ENCODE measurements around the gene RTN4RL2.

Gene RTN4RL2

DNA sequence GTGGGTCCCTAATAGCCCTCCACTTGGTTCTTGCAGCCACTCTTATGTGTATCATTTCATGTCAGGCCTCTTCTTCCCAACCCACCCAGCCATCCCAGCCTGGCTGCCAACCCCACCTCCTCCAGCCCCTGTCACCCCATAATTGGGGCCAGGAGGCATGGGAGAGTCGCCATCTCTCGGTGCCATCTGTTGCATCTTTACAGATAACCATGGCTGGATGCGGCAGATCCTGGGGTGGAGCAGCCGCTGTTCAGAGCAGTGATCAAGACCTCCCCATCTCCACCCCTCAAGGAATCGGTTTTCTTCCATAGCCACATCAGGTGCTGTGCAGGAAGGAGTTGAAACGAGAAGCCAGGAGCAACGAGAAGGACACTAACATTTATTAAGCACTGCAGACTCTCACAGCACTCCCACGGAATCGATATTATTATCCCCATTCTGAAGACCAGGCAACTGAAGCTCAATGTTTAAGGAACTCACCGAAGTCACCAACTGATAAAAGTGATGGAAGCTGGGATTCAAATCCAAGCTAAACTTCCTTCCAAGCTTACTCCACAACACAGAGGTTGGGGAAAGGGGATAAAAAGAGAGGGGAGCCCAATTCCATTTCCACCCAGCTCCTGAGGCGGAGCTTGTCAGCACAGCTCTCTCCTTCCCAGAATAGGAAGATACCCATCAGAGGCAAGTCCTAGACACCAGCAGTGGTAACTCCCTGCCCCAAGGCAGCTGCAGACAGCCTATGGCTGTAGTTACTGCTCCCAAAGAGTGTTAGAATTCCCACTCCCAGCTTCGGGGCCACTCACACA lies 52.5 kb downstream of the RTN4RL2 start:
- no peaks in the 10 kb centered on the region for H3K36me3 ChIP-seq (ENCODE audit: insufficient read depth, low read depth, low read length)
- no peaks in the 10 kb centered on the region for H3K4me1 ChIP-seq (ENCODE audit: insufficient read depth, low read length)
- H3K9me3 ChIP-seq (ENCODE audit: insufficient read depth, low read depth, low read length) = no peaks in the 10 kb centered on the region
- peak overlapping the region; percentile 78; the same call in 1 of the 2 replicates for H3K4me3 ChIP-seq (ENCODE audit: low read length)
- H3K27ac ChIP-seq (ENCODE audit: low read length) = no peak overlapping the region
- peaks cover 52% of the 10 kb centered on the region for H3K27me3 ChIP-seq (ENCODE audit: insufficient read depth, low read length)
- no peak overlapping the region; the same call in 1 of the 2 replicates for H3K9ac ChIP-seq (ENCODE audit: low read depth, low read length)

- Histone ChIP-seq H3K27ac (ENCODE audit: low read length) (no peak overlapping the region), H3K9ac (ENCODE audit: low read depth, low read length) (no peak overlapping the region; the same call in 1 of the 2 replicates), H3K4me3 (ENCODE audit: low read length) (peak overlapping the region; percentile 78), H3K4me1 (ENCODE audit: insufficient read depth, low read length) (no peaks in the 10 kb centered on the region), H3K27me3 (ENCODE audit: insufficient read depth, low read length) (peaks cover 52% of the 10 kb centered on the region), H3K36me3 (ENCODE audit: insufficient read depth, low read depth, low read length) (no peaks in the 10 kb centered on the region), H3K9me3 (ENCODE audit: insufficient read depth, low read depth, low read length) (no peaks in the 10 kb centered on the region)
Observed at GRCh38 chr11:57513452-57513795, 53.1 kb downstream of the RTN4RL2 start.

GRCh38 chr11:57513911-57514537 lies 53.7 kb downstream of the RTN4RL2 start:
- Histone ChIP-seq H3K4me1 (ENCODE audit: insufficient read depth, low read length) (no peaks in the 10 kb centered on the region), H3K4me3 (ENCODE audit: low read length) (peak overlapping the region; percentile 78), H3K27ac (ENCODE audit: low read length) (no peak overlapping the region), H3K36me3 (ENCODE audit: insufficient read depth, low read depth, low read length) (no peaks in the 10 kb centered on the region), H3K27me3 (ENCODE audit: insufficient read depth, low read length) (peaks cover 52% of the 10 kb centered on the region), H3K9me3 (ENCODE audit: insufficient read depth, low read depth, low read length) (no peaks in the 10 kb centered on the region), H3K9ac (ENCODE audit: low read depth, low read length) (peak overlapping the region; percentile 80)

DNA sequence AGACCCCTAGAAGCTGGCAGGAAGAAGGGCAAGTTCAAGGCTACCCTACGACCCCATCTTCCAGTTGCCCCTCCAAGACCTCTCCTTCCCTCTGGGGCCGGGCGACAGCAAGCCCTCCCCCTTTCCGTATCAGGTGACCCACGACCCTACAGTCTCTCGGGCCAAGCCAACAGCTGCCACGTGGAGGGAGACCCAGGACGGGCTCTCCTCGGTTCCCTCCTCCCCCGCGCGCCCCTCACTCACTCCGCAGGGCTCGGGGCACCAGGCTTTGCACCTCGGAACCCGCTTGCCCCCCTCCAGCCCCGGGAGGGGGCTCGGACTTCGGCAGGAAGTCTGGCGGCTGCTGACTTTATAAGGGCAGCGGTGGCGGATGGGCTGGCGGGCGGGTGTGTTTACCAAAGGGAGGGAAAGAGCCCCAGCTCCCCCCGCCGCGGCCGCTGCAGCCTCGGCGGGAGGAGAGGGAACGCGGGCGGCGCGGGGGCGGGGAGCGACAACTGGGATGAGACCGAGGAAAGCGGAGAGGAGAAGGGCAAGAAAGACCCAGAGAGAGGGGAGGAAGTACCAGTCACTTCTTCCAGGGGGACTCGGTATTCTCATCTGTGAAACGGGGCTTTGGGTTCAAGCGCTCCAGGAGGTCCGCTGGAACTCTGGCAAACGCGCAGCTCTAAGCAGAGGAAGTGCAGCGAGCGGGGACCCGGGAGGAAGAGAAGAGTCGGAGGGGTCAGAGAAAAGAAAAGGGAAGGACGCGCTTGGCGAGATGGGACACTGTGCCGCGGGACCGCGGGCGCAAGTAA lies 54.4 kb downstream of the RTN4RL2 start:
- Histone ChIP-seq H3K9me3 (ENCODE audit: insufficient read depth, low read depth, low read length) (no peaks in the 10 kb centered on the region), H3K9ac (ENCODE audit: low read depth, low read length) (peak overlapping the region; percentile 80), H3K4me3 (ENCODE audit: low read length) (peak overlapping the region; percentile 78), H3K27me3 (ENCODE audit: insufficient read depth, low read length) (peaks cover 52% of the 10 kb centered on the region), H3K27ac (ENCODE audit: low read length) (no peak overlapping the region), H3K4me1 (ENCODE audit: insufficient read depth, low read length) (no peaks in the 10 kb centered on the region), H3K36me3 (ENCODE audit: insufficient read depth, low read depth, low read length) (no peaks in the 10 kb centered on the region)

DNA sequence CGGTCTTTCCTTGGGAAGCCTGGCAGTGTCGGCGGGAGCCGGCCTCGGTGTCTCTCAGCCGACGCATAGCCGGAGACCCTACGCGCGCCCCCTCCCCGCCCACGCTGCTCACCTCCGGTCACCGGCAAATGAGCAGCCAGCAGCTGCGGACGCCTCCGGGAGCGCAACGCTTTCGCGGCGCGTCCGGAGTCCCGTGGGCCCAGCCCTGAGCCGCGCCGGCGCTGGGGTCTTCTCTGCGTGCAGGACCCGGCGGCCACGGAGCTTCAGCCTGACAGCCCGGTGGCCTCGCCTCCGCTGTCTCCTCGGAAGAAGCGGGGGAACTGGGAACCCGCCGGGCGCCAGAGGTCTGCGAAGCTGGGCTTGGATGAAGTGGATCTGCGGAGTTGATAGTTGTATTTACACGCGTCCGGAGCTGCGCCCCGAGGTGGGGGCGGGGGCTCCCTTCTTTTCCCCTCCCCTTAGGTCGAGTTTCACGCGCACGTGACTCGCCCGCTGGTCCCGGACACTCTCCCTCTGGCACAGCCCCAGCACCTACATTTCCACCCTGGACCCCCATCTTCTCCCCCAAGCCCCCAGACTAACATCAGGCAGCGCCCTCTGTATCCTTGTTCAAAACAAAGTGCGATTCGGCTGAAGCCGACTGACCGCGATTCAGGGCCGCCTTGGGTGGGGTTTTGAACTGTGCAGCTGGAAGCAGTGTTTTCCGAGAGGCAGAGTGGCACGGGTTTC lies 55.2 kb downstream of the RTN4RL2 start, which contains the start of gene SLC43A1:
Gene SLC43A1 (minus strand): TSS at position 371 of the 729 bp plus-strand sequence. CDS start 1,591 bp downstream, outside the sequence.
- H3K27ac ChIP-seq (ENCODE audit: low read length) = no peak within 1 kb of the TSS
- no peaks in the 10 kb centered on the region for H3K9me3 ChIP-seq (ENCODE audit: insufficient read depth, low read depth, low read length)

GRCh38 chr11:57516061-57516443 lies 55.7 kb downstream of the RTN4RL2 start:
- no peaks in the 10 kb centered on the region for H3K9me3 ChIP-seq (ENCODE audit: insufficient read depth, low read depth, low read length)
- H3K27me3 ChIP-seq (ENCODE audit: insufficient read depth, low read length) = peaks cover 52% of the 10 kb centered on the region
- H3K27ac ChIP-seq (ENCODE audit: low read length) = no peak overlapping the region
- peak overlapping the region; percentile 80; the same call in 1 of the 2 replicates for H3K9ac ChIP-seq (ENCODE audit: low read depth, low read length)
- no peaks in the 10 kb centered on the region for H3K36me3 ChIP-seq (ENCODE audit: insufficient read depth, low read depth, low read length)
- H3K4me3 ChIP-seq (ENCODE audit: low read length) = peak overlapping the region; percentile 78
- H3K4me1 ChIP-seq (ENCODE audit: insufficient read depth, low read length) = no peaks in the 10 kb centered on the region

More for the DNA sequence above, 55.2 kb downstream of the RTN4RL2 start, which contains the start of gene SLC43A1:
- Histone ChIP-seq H3K9ac (ENCODE audit: low read depth, low read length) (peak within 1 kb of the TSS; percentile 80; the same call in 1 of the 2 replicates), H3K27me3 (ENCODE audit: insufficient read depth, low read length) (peaks cover 52% of the 10 kb centered on the region), H3K36me3 (ENCODE audit: insufficient read depth, low read depth, low read length) (no peaks in the 10 kb centered on the region), H3K4me1 (ENCODE audit: insufficient read depth, low read length) (no peaks in the 10 kb centered on the region), H3K4me3 (ENCODE audit: low read length) (peak within 1 kb of the TSS; percentile 78)

- no peak overlapping the region for H3K9ac ChIP-seq (ENCODE audit: low read depth, low read length)
- no peaks in the 10 kb centered on the region for H3K4me1 ChIP-seq (ENCODE audit: insufficient read depth, low read length)
- H3K36me3 ChIP-seq (ENCODE audit: insufficient read depth, low read depth, low read length) = no peaks in the 10 kb centered on the region
- H3K27ac ChIP-seq (ENCODE audit: low read length) = no peak overlapping the region
- no peaks in the 10 kb centered on the region for H3K9me3 ChIP-seq (ENCODE audit: insufficient read depth, low read depth, low read length)
- no peak overlapping the region for H3K4me3 ChIP-seq (ENCODE audit: low read length)
- peaks cover 18% of the 10 kb centered on the region for H3K27me3 ChIP-seq (ENCODE audit: insufficient read depth, low read length)
Observed at GRCh38 chr11:57521116-57521515, 60.8 kb downstream of the RTN4RL2 start.

- H3K36me3 ChIP-seq (ENCODE audit: insufficient read depth, low read depth, low read length) = peaks cover 5% of the 10 kb centered on the region; the same call in 1 of the 2 replicates
- H3K9me3 ChIP-seq (ENCODE audit: insufficient read depth, low read depth, low read length) = no peaks in the 10 kb centered on the region
- H3K4me3 ChIP-seq (ENCODE audit: low read length) = no peak overlapping the region
- no peak overlapping the region for H3K9ac ChIP-seq (ENCODE audit: low read depth, low read length)
- no peak overlapping the region for H3K27ac ChIP-seq (ENCODE audit: low read length)
- H3K4me1 ChIP-seq (ENCODE audit: insufficient read depth, low read length) = 0 out of 2 replicates have a peak, but pooled peaks cover 2% of the 10 kb centered on the region
- no peaks in the 10 kb centered on the region for H3K27me3 ChIP-seq (ENCODE audit: insufficient read depth, low read length)
Observed at GRCh38 chr11:57523419-57523818, 63.1 kb downstream of the RTN4RL2 start.
